Suprapubic skin (tissue), 4 donors: ENCODE data around the gene ME3.

Source experiments
- CTCF ChIP-seq, 2 donors: fragments of 200-600 bp in 1 of 2; fragments of 450-650 bp in 1 of 2; sonication (generic) in 1 of 2; IDR thresholded peaks; one replicate each; pipeline ENCODE4 v1.5.1; 2016 to 2019; ENCODE audit warnings: antibody characterized with exemption in 2 of 2, mild to moderate bottlenecking in 1 of 2, moderate library complexity in 1 of 2
- EP300 ChIP-seq: sonication (generic); formaldehyde crosslinking; IDR thresholded peaks from one replicate; pipeline ENCODE4 v1.6.1; 2017; ENCODE audit warnings: antibody characterized with exemption
- POLR2A ChIP-seq, 2 donors: fragments of 450-650 bp; IDR thresholded peaks; one replicate each; pipeline ENCODE4 v1.6.1; 2017; ENCODE audit warnings: antibody characterized with exemption in 2 of 2, mild to moderate bottlenecking in 2 of 2, moderate library complexity in 2 of 2
- POLR2AphosphoS5 ChIP-seq, 3 donors: sonication (generic); formaldehyde crosslinking; IDR thresholded peaks; one replicate each; pipeline ENCODE4 v1.6.1; 2017; ENCODE audit warnings: antibody characterized with exemption in 3 of 3

- TF ChIP-seq CTCF (IDR thresholded peaks at IDR 0.05) (peak in 1 of 2 donors; percentile 15), POLR2A (IDR thresholded peaks at IDR 0.05) (no peak), EP300 (no peak), POLR2AphosphoS5 (IDR thresholded peaks at IDR 0.05) (no peak)
Observed at GRCh38 chr11:86632499-86633269, 39.7 kb downstream of the ME3 start.
